ENCODE measurements around the gene FIGLA.
"Not testable (repeated sequence)": the region's sequence is repeated elsewhere in the genome, so short reads cannot be mapped to it uniquely, and the experiment has no call there.

The FIGLA gene

GRCh38 chr2:70756128-70756527 lies 34.3 kb downstream of the FIGLA start:
- in situ Hi-C loops (cut with HindIII; ENCODE audit: low pct_ligation_motif_present, low pct_unique_long_range_greater_than_20kb, low sequenced_read_pairs), result no loop called here

GRCh38 chr2:70753902-70754301 lies 36.5 kb downstream of the FIGLA start:
- in situ Hi-C loops (cut with HindIII; ENCODE audit: low pct_ligation_motif_present, low pct_unique_long_range_greater_than_20kb, low sequenced_read_pairs), result no loop called here
- no peak for DNase-seq

More at GRCh38 chr2:70756128-70756527, 34.3 kb downstream of the FIGLA start:
- no peak for DNase-seq

GRCh38 chr2:70753031-70753430 lies 37.4 kb downstream of the FIGLA start:
- in situ Hi-C loops (cut with HindIII; ENCODE audit: low pct_ligation_motif_present, low pct_unique_long_range_greater_than_20kb, low sequenced_read_pairs), result no loop called here
- DNase-seq, result no peak

- no peak for DNase-seq
Measured at GRCh38 chr2:70752396-70752795, 38.0 kb downstream of the FIGLA start.

GRCh38 chr2:70751881-70752280 lies 38.6 kb downstream of the FIGLA start:
- DNase-seq, result no peak
- in situ Hi-C loops (cut with HindIII; ENCODE audit: low pct_ligation_motif_present, low pct_unique_long_range_greater_than_20kb, low sequenced_read_pairs), result no loop called here

More at GRCh38 chr2:70752396-70752795, 38.0 kb downstream of the FIGLA start:
- in situ Hi-C loops (cut with HindIII; ENCODE audit: low pct_ligation_motif_present, low pct_unique_long_range_greater_than_20kb, low sequenced_read_pairs), result no loop called here

GRCh38 chr2:70750320-70750719 lies 40.1 kb downstream of the FIGLA start:
- no peak for DNase-seq
- in situ Hi-C loops (cut with HindIII; ENCODE audit: low pct_ligation_motif_present, low pct_unique_long_range_greater_than_20kb, low sequenced_read_pairs), result no loop called here

- in situ Hi-C loops (cut with HindIII; ENCODE audit: low pct_ligation_motif_present, low pct_unique_long_range_greater_than_20kb, low sequenced_read_pairs), result no loop called here
- peak; percentile 12 for DNase-seq
Measured at GRCh38 chr2:70748002-70748784, 42.2 kb downstream of the FIGLA start.

GRCh38 chr2:70747284-70747683 lies 43.2 kb downstream of the FIGLA start:
- no peak for DNase-seq
- in situ Hi-C loops (cut with HindIII; ENCODE audit: low pct_ligation_motif_present, low pct_unique_long_range_greater_than_20kb, low sequenced_read_pairs), result no loop called here

- DNase-seq, result no peak
- in situ Hi-C loops (cut with HindIII; ENCODE audit: low pct_ligation_motif_present, low pct_unique_long_range_greater_than_20kb, low sequenced_read_pairs), result no loop called here
Measured at GRCh38 chr2:70746094-70746974, 44.1 kb downstream of the FIGLA start.

- in situ Hi-C loops (cut with HindIII; ENCODE audit: low pct_ligation_motif_present, low pct_unique_long_range_greater_than_20kb, low sequenced_read_pairs), result no loop called here
- DNase-seq, result no peak
Measured at GRCh38 chr2:70745276-70745825, 45.1 kb downstream of the FIGLA start.

GRCh38 chr2:70744397-70744796 lies 46.0 kb downstream of the FIGLA start:
- in situ Hi-C loops (cut with HindIII; ENCODE audit: low pct_ligation_motif_present, low pct_unique_long_range_greater_than_20kb, low sequenced_read_pairs), result no loop called here
- no peak for DNase-seq

GRCh38 chr2:70743677-70744076 lies 46.8 kb downstream of the FIGLA start:
- in situ Hi-C loops (cut with HindIII; ENCODE audit: low pct_ligation_motif_present, low pct_unique_long_range_greater_than_20kb, low sequenced_read_pairs), result no loop called here
- no peak for DNase-seq

GRCh38 chr2:70743068-70743467 lies 47.4 kb downstream of the FIGLA start:
- no peak for DNase-seq
- in situ Hi-C loops (cut with HindIII; ENCODE audit: low pct_ligation_motif_present, low pct_unique_long_range_greater_than_20kb, low sequenced_read_pairs), result no loop called here

GRCh38 chr2:70739492-70739891 lies 51.0 kb downstream of the FIGLA start:
- DNase-seq; in situ Hi-C loops (cut with HindIII; ENCODE audit: low pct_ligation_motif_present, low pct_unique_long_range_greater_than_20kb, low sequenced_read_pairs): not testable (repeated sequence)

GRCh38 chr2:70738159-70738558 lies 52.3 kb downstream of the FIGLA start:
- no peak for DNase-seq
- in situ Hi-C loops (cut with HindIII; ENCODE audit: low pct_ligation_motif_present, low pct_unique_long_range_greater_than_20kb, low sequenced_read_pairs), result no loop called here

- in situ Hi-C loops (cut with HindIII; ENCODE audit: low pct_ligation_motif_present, low pct_unique_long_range_greater_than_20kb, low sequenced_read_pairs), result no loop called here
- DNase-seq, result no peak
Measured at GRCh38 chr2:70735071-70735470, 55.4 kb downstream of the FIGLA start.

GRCh38 chr2:70733646-70734180 lies 56.7 kb downstream of the FIGLA start:
- DNase-seq, result no peak
- in situ Hi-C loops (cut with HindIII; ENCODE audit: low pct_ligation_motif_present, low pct_unique_long_range_greater_than_20kb, low sequenced_read_pairs), result no loop called here

- no peak for DNase-seq
- in situ Hi-C loops (cut with HindIII; ENCODE audit: low pct_ligation_motif_present, low pct_unique_long_range_greater_than_20kb, low sequenced_read_pairs), result no loop called here
Measured at GRCh38 chr2:70732766-70733645, 57.4 kb downstream of the FIGLA start.

All from ACHN (cell line).